Measurements from ENCODE around the gene DCLK2. TPM values are rescaled to one million over a fixed set of nuclear protein-coding genes. Genes with fewer than 3 reads are reported as not detected.

Gene DCLK2
- total and polyA plus RNA-seq, 7 experiments from 2014 or later, result 0.06 to 0.56 (median 0.11) TPM; not detected in 4

GRCh38 chr4:150142831-150143230 is 64.6 kb downstream of the DCLK2 start:
- H3K4me3 Mint-ChIP-seq, result no peak overlapping the region
- H3K27me3 Mint-ChIP-seq, result peaks cover 0 to 10% (median 6%) of the 10 kb centered on the region in 5 donors
- no peaks in the 10 kb centered on the region for H3K36me3 Mint-ChIP-seq
- H3K27ac ChIP-seq (ENCODE audit: low read depth, low read length), result no peak overlapping the region
- DNase-seq, result no peak
- ChIA-PET POLR2A (no interaction called here), CTCF (no interaction called here)
- H3K27me3 ChIP-seq (ENCODE audit: control insufficient read depth in 2 of 2, insufficient read depth in 2 of 2, low read length in 2 of 2), result no peaks in the 10 kb centered on the region
- H3K9me3 Mint-ChIP-seq, result peaks cover 0 to 6% (median 0%) of the 10 kb centered on the region in 11 donors
- H3K4me1 Mint-ChIP-seq, result no peaks in the 10 kb centered on the region
- H3K4me3 ChIP-seq (ENCODE audit: low read length), result no peak overlapping the region
- no peaks in the 10 kb centered on the region for H3K4me1 ChIP-seq (ENCODE audit: control insufficient read depth in 2 of 2, insufficient read depth in 2 of 2, low read length in 2 of 2)
- no peaks in the 10 kb centered on the region for H3K36me3 ChIP-seq (ENCODE audit: control insufficient read depth in 2 of 3, insufficient read depth in 3 of 3, low read length in 3 of 3)
- no peak overlapping the region for H3K27ac Mint-ChIP-seq
- intact Hi-C loops (cut with micrococcal nuclease), result no loop called here
- no peak for ATAC-seq
- H3K9me3 ChIP-seq (ENCODE audit: control insufficient read depth in 2 of 3, low read length in 3 of 3), result no peaks in the 10 kb centered on the region

GRCh38 chr4:150145090-150145945 is 67.1 kb downstream of the DCLK2 start:
- CTCF ChIA-PET, result no interaction called here

DNA sequence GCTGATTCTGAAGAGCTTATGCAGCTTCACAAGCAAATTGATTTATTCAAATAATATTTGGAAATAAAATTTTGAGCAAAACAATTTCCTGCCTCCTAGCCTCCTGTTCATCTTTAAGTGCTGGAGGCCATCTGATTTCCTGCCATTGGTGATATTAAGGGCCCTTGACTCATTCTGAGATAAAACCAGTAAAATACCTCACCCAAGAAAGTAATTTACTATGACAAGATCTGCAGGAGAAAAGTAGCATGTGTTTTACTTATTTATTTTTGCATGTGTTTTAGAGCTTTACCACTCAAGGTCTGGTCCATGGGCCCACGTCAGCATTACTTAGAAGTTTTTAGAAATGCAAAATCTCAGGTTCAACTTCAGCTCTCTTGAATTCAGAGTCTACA is 67.7 kb downstream of the DCLK2 start:
- no peak overlapping the region for H3K4me3 ChIP-seq (ENCODE audit: low read length)
- H3K36me3 Mint-ChIP-seq, result no peaks in the 10 kb centered on the region
- ATAC-seq (no peak), DNase-seq (no peak)
- H3K9me3 ChIP-seq (ENCODE audit: control insufficient read depth in 2 of 3, low read length in 3 of 3), result no peaks in the 10 kb centered on the region
- H3K36me3 ChIP-seq (ENCODE audit: control insufficient read depth in 2 of 3, insufficient read depth in 3 of 3, low read length in 3 of 3), result no peaks in the 10 kb centered on the region
- H3K4me1 ChIP-seq (ENCODE audit: control insufficient read depth in 2 of 2, insufficient read depth in 2 of 2, low read length in 2 of 2), result no peaks in the 10 kb centered on the region
- CTCF ChIA-PET, result no interaction called here
- intact Hi-C loops (cut with micrococcal nuclease), result no loop called here
- no peaks in the 10 kb centered on the region for H3K4me1 Mint-ChIP-seq
- peaks cover 0 to 6% (median 0%) of the 10 kb centered on the region in 11 donors for H3K9me3 Mint-ChIP-seq
- no peak overlapping the region for H3K27ac Mint-ChIP-seq
- POLR2A ChIA-PET, result no interaction called here
- peaks cover 0 to 14% (median 8%) of the 10 kb centered on the region in 5 donors for H3K27me3 Mint-ChIP-seq
- H3K27ac ChIP-seq (ENCODE audit: low read depth, low read length), result no peak overlapping the region
- H3K4me3 Mint-ChIP-seq, result no peak overlapping the region
- no peaks in the 10 kb centered on the region for H3K27me3 ChIP-seq (ENCODE audit: control insufficient read depth in 2 of 2, insufficient read depth in 2 of 2, low read length in 2 of 2)

More at GRCh38 chr4:150145090-150145945, 67.1 kb downstream of the DCLK2 start:
- ATAC-seq (no peak), DNase-seq (no peak)
- intact Hi-C loops (cut with micrococcal nuclease), result no loop called here
- Mint-ChIP-seq H3K36me3 (no peaks in the 10 kb centered on the region), H3K4me3 (no peak overlapping the region), H3K4me1 (no peaks in the 10 kb centered on the region), H3K27ac (no peak overlapping the region), H3K27me3 (peaks cover 0 to 14% (median 8%) of the 10 kb centered on the region in 5 donors), H3K9me3 (peaks cover 0 to 6% (median 0%) of the 10 kb centered on the region in 11 donors)
- no peak overlapping the region for H3K4me3 ChIP-seq (ENCODE audit: low read length)
- no peak overlapping the region for H3K27ac ChIP-seq (ENCODE audit: low read depth, low read length)
- H3K36me3 ChIP-seq (ENCODE audit: control insufficient read depth in 2 of 3, insufficient read depth in 3 of 3, low read length in 3 of 3), result no peaks in the 10 kb centered on the region
- no peaks in the 10 kb centered on the region for H3K4me1 ChIP-seq (ENCODE audit: control insufficient read depth in 2 of 2, insufficient read depth in 2 of 2, low read length in 2 of 2)
- H3K27me3 ChIP-seq (ENCODE audit: control insufficient read depth in 2 of 2, insufficient read depth in 2 of 2, low read length in 2 of 2), result no peaks in the 10 kb centered on the region
- POLR2A ChIA-PET, result no interaction called here
- no peaks in the 10 kb centered on the region for H3K9me3 ChIP-seq (ENCODE audit: control insufficient read depth in 2 of 3, low read length in 3 of 3)

DNA sequence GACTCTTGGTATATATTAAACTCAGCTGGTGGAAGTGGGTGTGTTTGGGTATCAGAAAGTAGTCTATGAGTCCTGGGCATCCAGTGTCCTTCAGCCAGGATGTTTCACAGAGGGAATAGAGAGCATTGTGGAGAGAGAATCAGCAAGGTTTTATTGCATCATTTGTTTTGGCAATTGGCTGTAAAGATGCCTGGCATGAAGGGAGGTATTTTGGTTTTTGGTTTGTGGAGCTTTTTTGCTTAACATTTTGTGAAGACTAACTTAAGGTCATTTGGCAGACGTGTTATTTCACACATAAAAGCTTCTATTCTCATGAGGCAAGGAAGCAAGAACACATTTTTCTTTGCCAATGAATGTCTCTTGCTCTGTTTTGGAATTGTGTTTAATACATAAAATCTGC is 71.1 kb downstream of the DCLK2 start:
- H3K27me3 Mint-ChIP-seq, result peaks cover 0 to 14% (median 8%) of the 10 kb centered on the region in 5 donors
- no peak for ATAC-seq
- Histone ChIP-seq H3K36me3 (ENCODE audit: control insufficient read depth in 2 of 3, insufficient read depth in 3 of 3, low read length in 3 of 3) (no peaks in the 10 kb centered on the region), H3K27me3 (ENCODE audit: control insufficient read depth in 2 of 2, insufficient read depth in 2 of 2, low read length in 2 of 2) (no peaks in the 10 kb centered on the region), H3K4me3 (ENCODE audit: low read length) (no peak overlapping the region), H3K27ac (ENCODE audit: low read depth, low read length) (no peak overlapping the region), H3K4me1 (ENCODE audit: control insufficient read depth in 2 of 2, insufficient read depth in 2 of 2, low read length in 2 of 2) (no peaks in the 10 kb centered on the region), H3K9me3 (ENCODE audit: control insufficient read depth in 2 of 3, low read length in 3 of 3) (no peaks in the 10 kb centered on the region)
- no peaks in the 10 kb centered on the region for H3K36me3 Mint-ChIP-seq
- no peak for DNase-seq
- no peaks in the 10 kb centered on the region for H3K4me1 Mint-ChIP-seq
- ChIA-PET CTCF (no interaction called here), POLR2A (no interaction called here)
- no peak overlapping the region for H3K4me3 Mint-ChIP-seq
- H3K9me3 Mint-ChIP-seq, result no peaks in the 10 kb centered on the region
- intact Hi-C loops (cut with micrococcal nuclease), result no loop called here
- no peak overlapping the region for H3K27ac Mint-ChIP-seq

- Histone ChIP-seq H3K9me3 (ENCODE audit: control insufficient read depth in 2 of 3, low read length in 3 of 3) (no peaks in the 10 kb centered on the region), H3K4me3 (ENCODE audit: low read length) (no peak overlapping the region), H3K36me3 (ENCODE audit: control insufficient read depth in 2 of 3, insufficient read depth in 3 of 3, low read length in 3 of 3) (no peaks in the 10 kb centered on the region), H3K4me1 (ENCODE audit: control insufficient read depth in 2 of 2, insufficient read depth in 2 of 2, low read length in 2 of 2) (no peaks in the 10 kb centered on the region), H3K27me3 (ENCODE audit: control insufficient read depth in 2 of 2, insufficient read depth in 2 of 2, low read length in 2 of 2) (no peaks in the 10 kb centered on the region), H3K27ac (ENCODE audit: low read depth, low read length) (no peak overlapping the region)
- ATAC-seq (no peak), DNase-seq (no peak)
- Mint-ChIP-seq H3K36me3 (no peaks in the 10 kb centered on the region), H3K9me3 (no peaks in the 10 kb centered on the region), H3K4me3 (no peak overlapping the region), H3K27me3 (peaks cover 0 to 13% (median 4%) of the 10 kb centered on the region in 5 donors), H3K4me1 (no peaks in the 10 kb centered on the region), H3K27ac (no peak overlapping the region)
- ChIA-PET CTCF (no interaction called here), POLR2A (interaction anchor here (0.7 kb wide), 1 partner anchor 18 kb away, joined by 4 read pairs; no protein-coding TSS in a partner anchor)
- intact Hi-C loops (cut with micrococcal nuclease), result no loop called here
These were observed 72.4 kb downstream of the DCLK2 start for GRCh38 chr4:150150629-150151062.

DNA sequence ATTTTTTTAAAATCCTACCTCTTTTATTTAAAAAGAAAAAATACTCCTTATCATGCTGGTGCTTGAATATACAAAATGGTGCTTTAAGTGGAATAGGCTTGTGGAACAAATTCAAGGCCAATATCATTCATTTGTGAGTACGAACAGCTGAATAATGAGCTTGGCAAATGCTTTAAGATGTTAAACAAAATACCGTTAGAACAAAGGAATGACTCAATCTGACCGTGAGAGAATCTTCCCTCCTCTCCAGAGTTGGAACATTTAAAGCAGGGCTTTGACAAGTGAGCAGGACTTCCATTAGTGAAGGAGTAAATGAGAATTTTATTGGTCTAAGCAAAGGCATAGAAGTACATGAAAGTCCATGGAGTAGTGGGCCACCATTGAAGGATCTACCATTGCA is 74.5 kb downstream of the DCLK2 start:
- DNase-seq, result no peak
- Mint-ChIP-seq H3K4me3 (no peak overlapping the region), H3K36me3 (no peaks in the 10 kb centered on the region), H3K4me1 (no peaks in the 10 kb centered on the region), H3K9me3 (no peaks in the 10 kb centered on the region), H3K27ac (no peak overlapping the region), H3K27me3 (peaks cover 0 to 13% (median 6%) of the 10 kb centered on the region in 5 donors)
- Histone ChIP-seq H3K36me3 (ENCODE audit: control insufficient read depth in 2 of 3, insufficient read depth in 3 of 3, low read length in 3 of 3) (no peaks in the 10 kb centered on the region), H3K27me3 (ENCODE audit: control insufficient read depth in 2 of 2, insufficient read depth in 2 of 2, low read length in 2 of 2) (no peaks in the 10 kb centered on the region), H3K27ac (ENCODE audit: low read depth, low read length) (no peak overlapping the region), H3K4me3 (ENCODE audit: low read length) (no peak overlapping the region), H3K4me1 (ENCODE audit: control insufficient read depth in 2 of 2, insufficient read depth in 2 of 2, low read length in 2 of 2) (no peaks in the 10 kb centered on the region), H3K9me3 (ENCODE audit: control insufficient read depth in 2 of 3, low read length in 3 of 3) (no peaks in the 10 kb centered on the region)
- intact Hi-C loops (cut with micrococcal nuclease), result no loop called here
- ChIA-PET CTCF (no interaction called here), POLR2A (no interaction called here)
- ATAC-seq, result no peak

DNA sequence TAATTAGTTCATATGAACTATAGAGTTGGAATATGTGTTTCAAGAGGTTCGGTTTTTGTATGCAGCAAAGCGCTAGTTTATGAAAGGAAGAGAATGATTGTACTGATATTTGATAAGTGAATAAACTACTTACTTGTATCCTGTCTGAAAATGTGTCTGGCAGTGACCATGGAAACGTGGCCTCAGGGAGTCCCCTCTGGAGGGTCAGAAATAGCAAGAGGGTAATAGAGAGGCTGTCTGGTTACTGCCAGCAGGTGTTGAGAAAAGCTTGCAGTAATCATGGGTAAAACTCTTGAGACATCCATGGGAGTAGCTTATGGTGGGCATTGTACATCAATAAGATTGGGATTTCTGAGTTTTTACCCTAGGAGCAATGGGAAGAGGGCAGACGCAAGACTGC is 77.1 kb downstream of the DCLK2 start:
- Histone ChIP-seq H3K4me1 (ENCODE audit: control insufficient read depth in 2 of 2, insufficient read depth in 2 of 2, low read length in 2 of 2) (no peaks in the 10 kb centered on the region), H3K36me3 (ENCODE audit: control insufficient read depth in 2 of 3, insufficient read depth in 3 of 3, low read length in 3 of 3) (no peaks in the 10 kb centered on the region), H3K4me3 (ENCODE audit: low read length) (no peak overlapping the region), H3K9me3 (ENCODE audit: control insufficient read depth in 2 of 3, low read length in 3 of 3) (no peaks in the 10 kb centered on the region), H3K27ac (ENCODE audit: low read depth, low read length) (no peak overlapping the region), H3K27me3 (ENCODE audit: control insufficient read depth in 2 of 2, insufficient read depth in 2 of 2, low read length in 2 of 2) (no peaks in the 10 kb centered on the region)
- no peaks in the 10 kb centered on the region for H3K36me3 Mint-ChIP-seq
- H3K9me3 Mint-ChIP-seq, result peaks cover 0 to 2% (median 0%) of the 10 kb centered on the region in 11 donors
- ATAC-seq, result no peak
- POLR2A ChIA-PET, result no interaction called here
- CTCF ChIA-PET, result no interaction called here
- no peak for DNase-seq
- H3K27me3 Mint-ChIP-seq, result peaks cover 0 to 6% (median 3%) of the 10 kb centered on the region in 5 donors
- intact Hi-C loops (cut with micrococcal nuclease), result no loop called here
- no peak overlapping the region for H3K27ac Mint-ChIP-seq
- H3K4me3 Mint-ChIP-seq, result no peak overlapping the region
- no peaks in the 10 kb centered on the region for H3K4me1 Mint-ChIP-seq
